WTC11 (cell line): Measurements from ENCODE around the gene HRG. TPM values are rescaled to one million over a fixed set of nuclear protein-coding genes. Genes with fewer than 3 reads are reported as not detected.
A peak's percentile ranks its signal among the peaks of the same experiment; 100 is the strongest.

Experiments used
- ATAC-seq: fragments of 200-7000 bp; cut with Tn5 transposase; 2 replicates; pipeline ENCODE4 v1.10.0; 2021; ENCODE audit warnings: mild to moderate bottlenecking, moderate library complexity
- CTCF ChIA-PET: fragments of 300-600 bp; sonication (Branson Sonifier 250); formaldehyde crosslinking; loops from one replicate; lab custom pipeline; 2021; ENCODE audit warnings: antibody characterized with exemption; lab: Charles Lee
- POLR2A ChIA-PET: fragments of 350-600 bp; sonication (Branson Sonifier 250); formaldehyde crosslinking; loops from one replicate; lab custom pipeline; 2021; ENCODE audit warnings: antibody characterized with exemption; lab: Charles Lee
- DNase-seq: peaks from one replicate; pipeline ENCODE4 v3.0.0; 2021; ENCODE audit warnings: low spot score
- H3K27ac Mint-ChIP-seq: 2 replicates; pipeline ENCODE4 v1.8.0; 2021; ENCODE audit warnings: mixed read lengths
- H3K27me3 Mint-ChIP-seq: 2 replicates; pipeline ENCODE4 v1.8.0; 2021; ENCODE audit warnings: low read depth, mild to moderate bottlenecking, moderate library complexity, mixed read lengths
- H3K36me3 Mint-ChIP-seq: 2 replicates; pipeline ENCODE4 v1.8.0; 2021; ENCODE audit warnings: mixed read lengths
- H3K4me1 Mint-ChIP-seq: 2 replicates; pipeline ENCODE4 v1.8.0; 2022; ENCODE audit warnings: mixed read lengths
- H3K4me3 Mint-ChIP-seq: 2 replicates; pipeline ENCODE4 v1.8.0; 2021; ENCODE audit warnings: mild to moderate bottlenecking, moderate library complexity, mixed read lengths
- H3K9me3 Mint-ChIP-seq: 2 replicates; pipeline ENCODE4 v1.8.0; 2021; ENCODE audit warnings: mixed read lengths
- ATF6 ChIP-seq: sonication (generic); formaldehyde crosslinking; IDR thresholded peaks from 2 replicates; pipeline ENCODE4 v1.8.1; 2023; ENCODE audit warnings: mild to moderate bottlenecking, missing genetic modification reagents
- ELF4 ChIP-seq: sonication (generic); formaldehyde crosslinking; IDR thresholded peaks from 2 replicates; pipeline ENCODE4 v1.8.1; 2022; ENCODE audit warnings: low read depth, mild to moderate bottlenecking, moderate library complexity, missing genetic modification reagents
- GRHL2 ChIP-seq: fragments of 250-450 bp; sonication (Bioruptor Pico); IDR thresholded peaks from 2 replicates; pipeline ENCODE4 v1.8.0; 2022; ENCODE audit warnings: mild to moderate bottlenecking, moderate library complexity; ENCODE audit not compliant: insufficient replicate concordance, severe bottlenecking
- IRF1 ChIP-seq: sonication (generic); formaldehyde crosslinking; IDR thresholded peaks from 2 replicates; pipeline ENCODE4 v1.8.0; 2023; ENCODE audit warnings: missing genetic modification reagents
- IRF2 ChIP-seq: sonication (generic); formaldehyde crosslinking; IDR thresholded peaks from 2 replicates; pipeline ENCODE4 v1.8.0; 2022; ENCODE audit warnings: low read depth, missing genetic modification reagents, borderline replicate concordance
- MLX ChIP-seq: sonication (generic); formaldehyde crosslinking; IDR thresholded peaks from 2 replicates; pipeline ENCODE4 v1.8.1; 2023; ENCODE audit warnings: mild to moderate bottlenecking, missing genetic modification reagents, moderate library complexity
- MXD4 ChIP-seq: fragments of 250-450 bp; sonication (Bioruptor Pico); IDR thresholded peaks from 2 replicates; pipeline ENCODE4 v1.8.0; 2021; ENCODE audit warnings: mild to moderate bottlenecking, moderate library complexity, borderline replicate concordance
- PRRX2 ChIP-seq: fragments of 250-450 bp; sonication (Bioruptor Pico); IDR thresholded peaks from 2 replicates; pipeline ENCODE4 v1.8.0; 2021; ENCODE audit warnings: mild to moderate bottlenecking
- RORB ChIP-seq: fragments of 250-450 bp; sonication (Bioruptor Pico); IDR thresholded peaks from 2 replicates; pipeline ENCODE4 v1.9.0; 2021; ENCODE audit warnings: mild to moderate bottlenecking
- SOX15 ChIP-seq: fragments of 250-450 bp; sonication (Bioruptor Pico); IDR thresholded peaks from 2 replicates; pipeline ENCODE4 v1.9.0; 2021; ENCODE audit warnings: mild to moderate bottlenecking
- ZNF317 ChIP-seq: sonication (generic); formaldehyde crosslinking; IDR thresholded peaks from 2 replicates; pipeline ENCODE4 v1.8.1; 2023; ENCODE audit warnings: low read depth, mild to moderate bottlenecking, moderate library complexity, missing genetic modification reagents, borderline replicate concordance
- total RNA-seq: library from RNA; stranded (reverse); gene quantifications from 3 replicates; pipeline ENCODE4 v1.2.3, GENCODE V29; 2021
- TF ChIP-seq, protein P1 (sequence below): sonication (generic); formaldehyde crosslinking; IDR thresholded peaks from 2 replicates; pipeline ENCODE4 v1.8.1; 2023; ENCODE audit warnings: mild to moderate bottlenecking, missing genetic modification reagents
- TF ChIP-seq, protein P2 (sequence below): sonication (generic); formaldehyde crosslinking; IDR thresholded peaks from 2 replicates; pipeline ENCODE4 v1.8.1; 2022; ENCODE audit warnings: mild to moderate bottlenecking, moderate library complexity, missing genetic modification reagents
- TF ChIP-seq, protein P3 (sequence below): sonication (generic); formaldehyde crosslinking; IDR thresholded peaks from 2 replicates; pipeline ENCODE4 v1.8.1; 2022; ENCODE audit warnings: missing genetic modification reagents, borderline replicate concordance
- TF ChIP-seq, protein P4 (sequence below): fragments of 250-450 bp; sonication (Bioruptor Pico); IDR thresholded peaks from 2 replicates; pipeline ENCODE4 v1.9.0; 2021; ENCODE audit warnings: moderate library complexity, mild to moderate bottlenecking, inconsistent platforms, borderline replicate concordance

HRG gene
- total RNA-seq, 1 experiment from 2014 or later = 0.24 TPM

GRCh38 chr3:186642014-186642413 is 23.8 kb upstream of the HRG start:
- H3K4me1 Mint-ChIP-seq = peaks cover 34% of the 10 kb centered on the region
- ChIA-PET CTCF (interaction anchor here (1.2 kb wide), 2 partner anchors 12 to 25 kb away, joined by 4 to 5 read pairs; no protein-coding TSS in a partner anchor), POLR2A (no interaction called here)
- H3K36me3 Mint-ChIP-seq = no peaks in the 10 kb centered on the region
- peaks cover 11% of the 10 kb centered on the region for H3K27me3 Mint-ChIP-seq
- no peak overlapping the region for H3K27ac Mint-ChIP-seq
- DNase-seq (no peak), ATAC-seq (no peak)
- peaks cover 5% of the 10 kb centered on the region for H3K9me3 Mint-ChIP-seq
- TF ChIP-seq ATF6 (CRISPR knock-in tag) (no peak), IRF2 (CRISPR knock-in tag) (no peak), PRRX2 (no peak), MLX (CRISPR knock-in tag) (no peak), IRF1 (CRISPR knock-in tag) (no peak)
- TF ChIP-seq, protein P1, sequence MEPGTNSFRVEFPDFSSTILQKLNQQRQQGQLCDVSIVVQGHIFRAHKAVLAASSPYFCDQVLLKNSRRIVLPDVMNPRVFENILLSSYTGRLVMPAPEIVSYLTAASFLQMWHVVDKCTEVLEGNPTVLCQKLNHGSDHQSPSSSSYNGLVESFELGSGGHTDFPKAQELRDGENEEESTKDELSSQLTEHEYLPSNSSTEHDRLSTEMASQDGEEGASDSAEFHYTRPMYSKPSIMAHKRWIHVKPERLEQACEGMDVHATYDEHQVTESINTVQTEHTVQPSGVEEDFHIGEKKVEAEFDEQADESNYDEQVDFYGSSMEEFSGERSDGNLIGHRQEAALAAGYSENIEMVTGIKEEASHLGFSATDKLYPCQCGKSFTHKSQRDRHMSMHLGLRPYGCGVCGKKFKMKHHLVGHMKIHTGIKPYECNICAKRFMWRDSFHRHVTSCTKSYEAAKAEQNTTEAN (CRISPR knock-in tag) = no peak
- no peak overlapping the region for H3K4me3 Mint-ChIP-seq

DNA sequence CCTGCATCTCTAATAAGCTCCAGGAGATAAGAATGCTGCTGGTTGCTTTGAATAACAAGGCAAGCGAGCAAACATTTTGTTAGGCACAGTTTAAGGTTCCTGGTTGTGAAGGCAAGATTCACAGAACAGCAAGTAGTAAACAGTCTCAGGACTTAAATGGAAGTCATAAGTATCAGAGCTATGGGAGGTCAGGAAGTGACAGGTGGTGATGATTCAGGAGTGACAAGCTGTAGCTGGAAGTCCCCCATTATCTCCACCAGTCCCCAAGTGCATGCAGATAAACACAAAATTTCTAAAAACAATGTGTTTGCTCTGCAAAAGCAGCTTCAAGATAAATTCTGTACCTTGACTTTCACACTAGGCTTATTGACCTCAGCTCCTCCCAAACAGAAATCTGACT is 22.3 kb upstream of the HRG start:
- Mint-ChIP-seq H3K9me3 (peaks cover 5% of the 10 kb centered on the region), H3K27ac (no peak overlapping the region), H3K27me3 (peaks cover 11% of the 10 kb centered on the region), H3K4me3 (no peak overlapping the region), H3K4me1 (peaks cover 34% of the 10 kb centered on the region), H3K36me3 (no peaks in the 10 kb centered on the region)
- DNase-seq (no peak), ATAC-seq (peak; percentile 58)
- CTCF ChIA-PET = interaction anchor here (0.8 to 1.4 kb wide), 4 partner anchors 11 to 334 kb away, joined by 3 to 6 read pairs (median 4); no protein-coding TSS in a partner anchor
- POLR2A ChIA-PET = no interaction called here
- TF ChIP-seq ZNF317 (CRISPR knock-in tag) = no peak
- TF ChIP-seq, protein P2, sequence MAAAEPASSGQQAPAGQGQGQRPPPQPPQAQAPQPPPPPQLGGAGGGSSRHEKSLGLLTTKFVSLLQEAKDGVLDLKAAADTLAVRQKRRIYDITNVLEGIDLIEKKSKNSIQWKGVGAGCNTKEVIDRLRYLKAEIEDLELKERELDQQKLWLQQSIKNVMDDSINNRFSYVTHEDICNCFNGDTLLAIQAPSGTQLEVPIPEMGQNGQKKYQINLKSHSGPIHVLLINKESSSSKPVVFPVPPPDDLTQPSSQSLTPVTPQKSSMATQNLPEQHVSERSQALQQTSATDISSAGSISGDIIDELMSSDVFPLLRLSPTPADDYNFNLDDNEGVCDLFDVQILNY (CRISPR knock-in tag) = no peak
- TF ChIP-seq RORB (CRISPR knock-in tag) = no peak
- TF ChIP-seq ELF4 (CRISPR knock-in tag) = no peak
- TF ChIP-seq SOX15 (CRISPR knock-in tag) = no peak
- TF ChIP-seq MXD4 (CRISPR knock-in tag) = no peak
- TF ChIP-seq, protein P3, sequence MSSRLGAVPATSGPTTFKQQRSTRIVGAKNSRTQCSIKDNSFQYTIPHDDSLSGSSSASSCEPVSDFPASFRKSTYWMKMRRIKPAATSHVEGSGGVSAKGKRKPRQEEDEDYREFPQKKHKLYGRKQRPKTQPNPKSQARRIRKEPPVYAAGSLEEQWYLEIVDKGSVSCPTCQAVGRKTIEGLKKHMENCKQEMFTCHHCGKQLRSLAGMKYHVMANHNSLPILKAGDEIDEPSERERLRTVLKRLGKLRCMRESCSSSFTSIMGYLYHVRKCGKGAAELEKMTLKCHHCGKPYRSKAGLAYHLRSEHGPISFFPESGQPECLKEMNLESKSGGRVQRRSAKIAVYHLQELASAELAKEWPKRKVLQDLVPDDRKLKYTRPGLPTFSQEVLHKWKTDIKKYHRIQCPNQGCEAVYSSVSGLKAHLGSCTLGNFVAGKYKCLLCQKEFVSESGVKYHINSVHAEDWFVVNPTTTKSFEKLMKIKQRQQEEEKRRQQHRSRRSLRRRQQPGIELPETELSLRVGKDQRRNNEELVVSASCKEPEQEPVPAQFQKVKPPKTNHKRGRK (CRISPR knock-in tag) = no peak
- TF ChIP-seq GRHL2 (CRISPR knock-in tag) = no peak
- TF ChIP-seq, protein P4, sequence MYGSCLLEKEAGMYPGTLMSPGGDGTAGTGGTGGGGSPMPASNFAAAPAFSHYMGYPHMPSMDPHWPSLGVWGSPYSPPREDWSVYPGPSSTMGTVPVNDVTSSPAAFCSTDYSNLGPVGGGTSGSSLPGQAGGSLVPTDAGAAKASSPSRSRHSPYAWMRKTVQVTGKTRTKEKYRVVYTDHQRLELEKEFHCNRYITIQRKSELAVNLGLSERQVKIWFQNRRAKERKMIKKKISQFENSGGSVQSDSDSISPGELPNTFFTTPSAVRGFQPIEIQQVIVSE (CRISPR knock-in tag) = no peak
